HepG2 (cell line): ENCODE data around the gene ISY1. TPM values are rescaled to one million over a fixed set of nuclear protein-coding genes. Genes with fewer than 3 reads are reported as not detected.

Source experiments
- ATAC-seq: fragments of 200-7000 bp; cut with Tn5 transposase; 3 replicates; pipeline ENCODE4 v1.9.1; 2020; ENCODE audit warnings: mild to moderate bottlenecking, moderate library complexity
- BruUV-seq: library from RNA; stranded (reverse); fragments of 400-500 nt; replicated peaks from 2 replicates; lab custom pipeline; 2021; lab: Mats Ljungman, UMichigan
- CTCF ChIA-PET: fragments of 300-600 bp; formaldehyde crosslinking; extraction: SDS; loops from one replicate; lab custom pipeline; 2021; ENCODE audit warnings: low total read pairs, inconsistent platforms, low intra/inter-chr PET ratio; lab: Yijun Ruan, JAX
- POLR2A ChIA-PET: fragments of 350-600 bp; sonication (Branson Sonifier 250); formaldehyde crosslinking; loops from one replicate; lab custom pipeline; 2020; ENCODE audit warnings: antibody characterized with exemption, inconsistent platforms; lab: Yijun Ruan, JAX
- DNase-seq: peaks from one replicate; pipeline ENCODE4 v3.0.0-alpha.2; 2015; ENCODE audit warnings: low spot score
- FAIRE-seq: peaks from 3 replicates; lab custom pipeline; 2011; peaks lifted over from hg19 to GRCh38; lab: Jason Lieb, UNC
- H2AFZ ChIP-seq: one replicate; pipeline ENCODE4 v1.6.1; 2011; ENCODE audit warnings: low read length, inconsistent platforms
- H3K27ac ChIP-seq: fragments of 300-600 bp; 3 replicates; pipeline ENCODE4 v1.8.0; 2011; ENCODE audit warnings: mixed run types, mild to moderate bottlenecking, mixed read lengths, low read length, inconsistent platforms; ENCODE audit not compliant: insufficient read depth; ENCODE audit errors: extremely low read length
- H3K27me3 ChIP-seq, 2 experiments: fragments of 200-600 bp in 1 of 2; 2 replicates in 1 of 2; 3 replicates in 1 of 2; pipeline versions ENCODE4 v1.6.0 to v1.8.0; 2011; ENCODE audit warnings: low read length in 2 of 2, mild to moderate bottlenecking in 2 of 2, moderate library complexity in 2 of 2, inconsistent platforms in 1 of 2; ENCODE audit not compliant: insufficient read depth in 2 of 2, control insufficient read depth in 1 of 2
- H3K36me3 ChIP-seq, 2 experiments: fragments of 200-600 bp in 1 of 2; replicated peaks in 1 of 2; 2 replicates in 1 of 2; 3 replicates in 1 of 2; pipeline versions ENCODE4 v1.5.1 to v1.8.0; 2011; ENCODE audit warnings: low read length in 2 of 2, inconsistent platforms in 1 of 2; ENCODE audit not compliant: insufficient read depth in 2 of 2, control insufficient read depth in 1 of 2
- H3K4me1 ChIP-seq: 2 replicates; pipeline ENCODE4 v1.5.1; 2012; ENCODE audit warnings: low read length, inconsistent platforms; ENCODE audit not compliant: insufficient read depth
- H3K4me2 ChIP-seq: 2 replicates; pipeline ENCODE4 v1.6.0; 2011; ENCODE audit warnings: low read depth, low read length, inconsistent platforms
- H3K4me3 ChIP-seq, 3 experiments: fragments of 200-600 bp in 1 of 3; sonication (generic), shearing (Covaris generic) in 1 of 3; replicated peaks in 1 of 3; 2 replicates each; pipeline ENCODE4 v1.5.1; 2011 to 2016; ENCODE audit warnings: low read length in 3 of 3, inconsistent platforms in 2 of 3, low read depth in 2 of 3, mild to moderate bottlenecking in 2 of 3, control low read depth in 1 of 3, mixed read lengths in 1 of 3; ENCODE audit not compliant: insufficient read depth in 1 of 3
- H3K79me2 ChIP-seq: one replicate; pipeline ENCODE4 v1.6.1; 2011; ENCODE audit warnings: low read length, inconsistent platforms; ENCODE audit not compliant: insufficient read depth
- H3K9ac ChIP-seq: 2 replicates; pipeline ENCODE4 v1.6.0; 2011; ENCODE audit warnings: mild to moderate bottlenecking, low read depth, low read length, inconsistent platforms; ENCODE audit not compliant: insufficient read depth
- H3K9me3 ChIP-seq: 2 replicates; pipeline ENCODE4 v1.5.1; 2012; ENCODE audit warnings: mild to moderate bottlenecking, low read length
- H4K20me1 ChIP-seq: 2 replicates; pipeline ENCODE4 v1.6.0; 2011; ENCODE audit warnings: inconsistent platforms, mild to moderate bottlenecking, low read length, moderate library complexity; ENCODE audit not compliant: insufficient read depth
- ARHGAP35 ChIP-seq: sonication (generic); formaldehyde crosslinking; IDR thresholded peaks from 2 replicates; pipeline ENCODE4 v1.9.0; 2022; ENCODE audit warnings: mild to moderate bottlenecking, inconsistent platforms, moderate library complexity, missing genetic modification reagents, borderline replicate concordance
- CBX1 ChIP-seq: IDR thresholded peaks from one replicate; pipeline ENCODE4 v1.6.1; 2016; ENCODE audit warnings: antibody characterized with exemption, low read depth
- ELF4 ChIP-seq: sonication (generic); formaldehyde crosslinking; IDR thresholded peaks from 2 replicates; pipeline ENCODE4 v1.5.0; 2020; ENCODE audit warnings: missing genetic modification reagents, mild to moderate bottlenecking, moderate library complexity, borderline replicate concordance
- FOSL2 ChIP-seq: sonication (generic); formaldehyde crosslinking; IDR thresholded peaks from 2 replicates; pipeline ENCODE4 v1.4.0; 2020; ENCODE audit warnings: missing genetic modification reagents
- JARID2 ChIP-seq: sonication (generic); formaldehyde crosslinking; IDR thresholded peaks from 2 replicates; pipeline ENCODE4 v1.8.1; 2023; ENCODE audit warnings: missing genetic modification reagents, inconsistent platforms; ENCODE audit not compliant: insufficient replicate concordance
- RFX1 ChIP-seq: fragments of 450-650 bp; IDR thresholded peaks from 2 replicates; pipeline ENCODE4 v1.6.1; 2017
- RFXAP ChIP-seq: sonication (generic); formaldehyde crosslinking; IDR thresholded peaks from 2 replicates; pipeline ENCODE4 v1.4.0; 2020; ENCODE audit warnings: missing genetic modification reagents, borderline replicate concordance
- SP5 ChIP-seq: IDR thresholded peaks from 2 replicates; pipeline ENCODE4 v1.6.1; 2016; ENCODE audit warnings: low read depth, borderline replicate concordance
- YEATS4 ChIP-seq: sonication (generic); formaldehyde crosslinking; IDR thresholded peaks from 2 replicates; pipeline ENCODE4 v1.4.0; 2020; ENCODE audit warnings: missing genetic modification reagents, borderline replicate concordance
- ZEB1 ChIP-seq: IDR thresholded peaks from 2 replicates; pipeline ENCODE4 v1.6.1; 2012; ENCODE audit warnings: mild to moderate bottlenecking, low read depth, inconsistent platforms; ENCODE audit not compliant: insufficient replicate concordance
- ZFX ChIP-seq: sonication (generic); formaldehyde crosslinking; IDR thresholded peaks from 2 replicates; pipeline ENCODE4 v1.4.0; 2020; ENCODE audit warnings: mild to moderate bottlenecking, low read depth, missing genetic modification reagents, moderate library complexity
- ZFY ChIP-seq: sonication (generic); formaldehyde crosslinking; IDR thresholded peaks from 2 replicates; pipeline ENCODE4 v1.4.0; 2020; ENCODE audit warnings: missing genetic modification reagents
- ZNF124 ChIP-seq: sonication (generic); formaldehyde crosslinking; IDR thresholded peaks from 2 replicates; pipeline ENCODE4 v1.4.0; 2020; ENCODE audit warnings: missing genetic modification reagents
- ZNF773 ChIP-seq: sonication (generic); formaldehyde crosslinking; IDR thresholded peaks from 2 replicates; pipeline ENCODE4 v1.4.0; 2020; ENCODE audit warnings: missing genetic modification reagents, borderline replicate concordance
- WGBS: methylation state at CpG from one replicate; pipeline ENCODE4 v1.1.6; 2017; ENCODE audit warnings: low lambda C conversion rate; 5-methylcytosine and 5-hydroxymethylcytosine counted together
- in situ Hi-C: cut with HindIII; loops from 2 replicates; pipeline ENCODE4 v1.10.0; 2017; ENCODE audit warnings: low pct_unique_long_range_greater_than_20kb; ENCODE audit not compliant: extremely low pct_ligation_motif_present
- intact Hi-C: fragments of 100-400 bp; cut with micrococcal nuclease; formaldehyde crosslinking; loops from one replicate; pipeline ENCODE4 v1.10.0; 2022; ENCODE audit not compliant: unreplicated experiment
- polyA plus RNA-seq, 8 experiments: library from polyadenylated mRNA; depleted of rRNA in 3 of 8; stranded (reverse) in 7 of 8; unstranded in 1 of 8; fragments of >200 nt; fragmentation: Illumina TruSeq in 4 of 8; extraction: Trizol in 4 of 8; gene quantifications; 2 replicates each; pipeline versions ENCODE4 v1.2.1 to v1.2.3, GENCODE V29; 2011 to 2016; ENCODE audit warnings: low read depth in 4 of 8, missing spikeins in 1 of 8, mixed read lengths in 1 of 8; ENCODE audit not compliant: insufficient read depth in 1 of 8
- total RNA-seq, 5 experiments: library from RNA; depleted of rRNA; stranded (reverse); fragments of >200 nt; fragmentation: Illumina TruSeq; extraction: Trizol; gene quantifications; 2 replicates each; pipeline ENCODE4 v1.2.3, GENCODE V29; 2016; ENCODE audit warnings: low read depth in 1 of 5
- TF ChIP-seq, protein P1 (sequence below): sonication (generic); formaldehyde crosslinking; IDR thresholded peaks from 2 replicates; pipeline ENCODE4 v1.5.0; 2020; ENCODE audit warnings: missing genetic modification reagents
- TF ChIP-seq, protein P2 (sequence below): sonication (generic); formaldehyde crosslinking; IDR thresholded peaks from 2 replicates; pipeline ENCODE4 v1.4.0; 2020; ENCODE audit warnings: mild to moderate bottlenecking, missing genetic modification reagents

The ISY1 gene
- total and polyA plus RNA-seq, 2 of the 13 experiments (the other 11 are each of a cell fraction or from before 2014, with no cell fraction given) = 21.0 to 39.1 TPM

DNA sequence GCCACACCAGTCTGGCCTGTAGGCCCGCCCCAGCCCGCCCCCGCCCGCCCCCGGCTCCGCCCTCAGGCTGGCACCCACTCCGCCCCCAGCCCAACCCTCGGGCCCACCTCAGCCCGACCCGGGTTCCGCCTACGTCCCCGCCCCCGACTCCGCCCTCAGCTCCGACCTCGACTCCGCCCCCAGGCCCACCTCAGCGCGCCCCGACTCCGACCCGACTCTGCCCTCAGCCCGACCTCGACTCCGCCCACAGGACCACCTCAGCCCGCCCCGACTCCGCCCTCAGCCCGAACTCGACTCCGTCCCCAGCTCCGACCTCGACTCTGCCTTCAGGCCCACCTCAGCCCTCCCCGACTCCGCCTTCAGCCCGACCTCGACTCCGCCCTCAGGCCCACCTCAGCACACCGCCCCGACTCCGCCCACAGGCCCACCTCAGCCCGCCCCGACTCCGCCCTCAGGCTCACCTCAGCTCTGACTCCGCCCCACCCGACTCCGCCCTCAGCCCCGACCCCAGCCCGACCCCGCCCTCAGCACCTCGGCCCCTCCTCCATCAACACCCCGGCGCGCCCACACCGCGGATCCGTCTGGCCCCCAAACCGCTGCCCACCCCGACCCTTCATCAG lies 39.0 kb downstream of the ISY1 start, which contains the start of gene RAB43 (continued):
- TF ChIP-seq ZNF124 (CRISPR knock-in tag) (no peak), RFX1 (no peak), FOSL2 (peak; percentile 74; the same call in 1 of the 2 replicates), SP5 (CRISPR knock-in tag) (peak; percentile 50; the same call in 1 of the 2 replicates), CBX1 (peak; percentile 21)
- TF ChIP-seq, protein P1, sequence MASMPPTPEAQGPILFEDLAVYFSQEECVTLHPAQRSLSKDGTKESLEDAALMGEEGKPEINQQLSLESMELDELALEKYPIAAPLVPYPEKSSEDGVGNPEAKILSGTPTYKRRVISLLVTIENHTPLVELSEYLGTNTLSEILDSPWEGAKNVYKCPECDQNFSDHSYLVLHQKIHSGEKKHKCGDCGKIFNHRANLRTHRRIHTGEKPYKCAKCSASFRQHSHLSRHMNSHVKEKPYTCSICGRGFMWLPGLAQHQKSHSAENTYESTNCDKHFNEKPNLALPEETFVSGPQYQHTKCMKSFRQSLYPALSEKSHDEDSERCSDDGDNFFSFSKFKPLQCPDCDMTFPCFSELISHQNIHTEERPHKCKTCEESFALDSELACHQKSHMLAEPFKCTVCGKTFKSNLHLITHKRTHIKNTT (CRISPR knock-in tag) = no peak

DNA sequence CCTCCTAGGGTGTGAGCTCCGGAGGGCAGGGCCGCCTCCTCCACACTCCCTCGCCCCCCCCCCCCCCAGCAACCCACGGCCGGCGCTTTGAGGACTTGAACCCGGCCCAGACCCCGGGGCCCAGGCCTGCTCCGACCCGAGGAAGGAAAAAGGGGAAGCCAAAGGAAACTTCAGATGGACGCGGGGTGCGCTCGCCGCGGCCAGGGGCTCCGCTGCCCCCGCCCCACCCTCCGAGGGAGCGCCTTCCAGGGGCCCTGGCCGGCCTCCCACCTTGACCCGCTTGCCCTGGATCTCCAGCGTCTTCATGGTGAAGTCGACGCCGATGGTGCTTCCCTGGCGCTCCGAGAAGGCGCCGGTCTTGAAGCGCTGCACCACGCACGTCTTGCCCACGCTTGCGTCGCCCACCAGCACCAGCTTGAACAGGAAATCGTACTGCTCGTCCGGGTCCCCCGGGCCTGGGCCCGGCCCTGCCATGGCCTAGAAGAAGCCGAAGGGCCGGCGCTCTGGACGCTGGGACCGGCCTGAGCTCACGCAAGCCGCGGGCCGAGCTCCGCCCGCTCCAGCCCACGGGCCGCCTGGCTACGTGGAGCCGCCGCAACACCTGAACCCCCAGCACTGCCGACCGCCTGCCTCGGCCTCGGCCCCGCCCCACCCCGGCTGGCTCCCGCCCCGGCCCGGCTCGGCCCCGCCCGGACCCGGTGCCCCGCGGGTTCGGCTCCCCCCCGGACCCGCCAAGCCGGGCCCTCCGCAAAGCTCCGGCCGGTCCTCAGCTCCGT lies 39.7 kb downstream of the ISY1 start:
- peak overlapping the region; percentile 86 for H3K9ac ChIP-seq
- ChIA-PET POLR2A (interaction anchor here (0.7 to 4.8 kb wide), 14 partner anchors 8 to 242 kb away, joined by 3 to 32 read pairs (median 9); partner anchors contain the start of genes ACAD9, CNBP and COPG1), CTCF (no interaction called here)
- ATAC-seq (peak; percentile 46), FAIRE-seq (no peak), DNase-seq (no peak)
- in situ Hi-C loops = no loop called here
- peaks cover 49% of the 10 kb centered on the region for H3K4me1 ChIP-seq
- intact Hi-C loops = loop anchor here (5.0 kb wide), 1 partner anchor 126 kb away; the partner anchor contains the start of gene COPG1
- H4K20me1 ChIP-seq = peaks cover 17% of the 10 kb centered on the region
- no peaks in the 10 kb centered on the region for H3K9me3 ChIP-seq
- peaks cover 0 to 8% of the 10 kb centered on the region in 2 experiments; a peak in 2 of 5 replicates for H3K36me3 ChIP-seq
- no peak overlapping the region for H2AFZ ChIP-seq
- no peaks in the 10 kb centered on the region; a peak in 1 of 5 replicates for H3K27me3 ChIP-seq
- WGBS = 0% methylated on average over 11 of the region's 80 CpGs
- peak overlapping the region; percentile 81 for H3K27ac ChIP-seq
- H3K79me2 ChIP-seq = peaks cover 39% of the 10 kb centered on the region
- H3K4me2 ChIP-seq = peak overlapping the region; percentile 87
- H3K4me3 ChIP-seq = peak overlapping the region; percentile 65 to 83 (median 81)
- no TSS peak for BruUV-seq
- peak; percentile 52; the same call in 1 of the 2 replicates for TF ChIP-seq YEATS4
- TF ChIP-seq RFXAP (CRISPR knock-in tag) = peak; percentile 36; the same call in 1 of the 2 replicates
- peak; percentile 54 for TF ChIP-seq ZFX
- TF ChIP-seq, protein P2, sequence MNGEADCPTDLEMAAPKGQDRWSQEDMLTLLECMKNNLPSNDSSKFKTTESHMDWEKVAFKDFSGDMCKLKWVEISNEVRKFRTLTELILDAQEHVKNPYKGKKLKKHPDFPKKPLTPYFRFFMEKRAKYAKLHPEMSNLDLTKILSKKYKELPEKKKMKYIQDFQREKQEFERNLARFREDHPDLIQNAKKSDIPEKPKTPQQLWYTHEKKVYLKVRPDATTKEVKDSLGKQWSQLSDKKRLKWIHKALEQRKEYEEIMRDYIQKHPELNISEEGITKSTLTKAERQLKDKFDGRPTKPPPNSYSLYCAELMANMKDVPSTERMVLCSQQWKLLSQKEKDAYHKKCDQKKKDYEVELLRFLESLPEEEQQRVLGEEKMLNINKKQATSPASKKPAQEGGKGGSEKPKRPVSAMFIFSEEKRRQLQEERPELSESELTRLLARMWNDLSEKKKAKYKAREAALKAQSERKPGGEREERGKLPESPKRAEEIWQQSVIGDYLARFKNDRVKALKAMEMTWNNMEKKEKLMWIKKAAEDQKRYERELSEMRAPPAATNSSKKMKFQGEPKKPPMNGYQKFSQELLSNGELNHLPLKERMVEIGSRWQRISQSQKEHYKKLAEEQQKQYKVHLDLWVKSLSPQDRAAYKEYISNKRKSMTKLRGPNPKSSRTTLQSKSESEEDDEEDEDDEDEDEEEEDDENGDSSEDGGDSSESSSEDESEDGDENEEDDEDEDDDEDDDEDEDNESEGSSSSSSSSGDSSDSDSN = peak; percentile 82; the same call in 1 of the 2 replicates
- TF ChIP-seq ELF4 (CRISPR knock-in tag) = no peak
- TF ChIP-seq JARID2 (CRISPR knock-in tag) = peak; percentile 32
- peak; percentile 79 for TF ChIP-seq ZFY (CRISPR knock-in tag)
- TF ChIP-seq ARHGAP35 (CRISPR knock-in tag) = no peak
- TF ChIP-seq ZEB1 = peak; percentile 26
- TF ChIP-seq ZNF773 (CRISPR knock-in tag) = 0 out of 2 replicates have a peak, but pooled peaks have one; percentile 44
